Kidney (tissue), 14 donors: Measurements from ENCODE around the gene THSD4. TPM values are rescaled to one million over a fixed set of nuclear protein-coding genes. Genes with fewer than 3 reads are reported as not detected.

Experiments used
- DNase-seq, 5 donors: peaks; one replicate each; pipeline ENCODE4 v3.0.0-alpha.2; 2013 to 2020
- FAIRE-seq: peaks from 2 replicates; lab custom pipeline; 2012; peaks lifted over from hg19 to GRCh38; lab: Jason Lieb, UNC
- H3K27ac ChIP-seq, 2 donors: one replicate each; pipeline ENCODE4 v1.7.0; 2013; ENCODE audit warnings: low read depth in 2 of 2, low read length in 2 of 2, inconsistent platforms in 1 of 2
- H3K27me3 ChIP-seq: one replicate; pipeline ENCODE4 v1.7.1; 2013; ENCODE audit warnings: low read length, inconsistent platforms; ENCODE audit not compliant: control insufficient read depth, insufficient read depth
- H3K36me3 ChIP-seq, 3 donors: one replicate each; pipeline versions ENCODE4 v1.7.0 to v1.7.1; 2013; ENCODE audit warnings: low read length in 3 of 3, control low read depth in 1 of 3, inconsistent platforms in 1 of 3; ENCODE audit not compliant: insufficient read depth in 3 of 3, control insufficient read depth in 2 of 3
- H3K4me1 ChIP-seq, 3 donors: one replicate each; pipeline versions ENCODE4 v1.7.0 to v1.7.1; 2013; ENCODE audit warnings: low read length in 3 of 3, inconsistent platforms in 1 of 3, low read depth in 1 of 3; ENCODE audit not compliant: control insufficient read depth in 2 of 3, insufficient read depth in 2 of 3
- H3K4me3 ChIP-seq, 3 donors: one replicate each; pipeline versions ENCODE4 v1.7.0 to v1.8.1; 2013; ENCODE audit warnings: low read length in 3 of 3, control low read depth in 1 of 3, inconsistent platforms in 1 of 3
- H3K9ac ChIP-seq, 3 donors: one replicate each; pipeline versions ENCODE4 v1.7.0 to v1.7.1; 2013; ENCODE audit warnings: low read length in 3 of 3, control low read depth in 1 of 3, inconsistent platforms in 1 of 3
- H3K9me3 ChIP-seq, 3 donors: one replicate each; pipeline versions ENCODE4 v1.7.0 to v1.7.1; 2013; ENCODE audit warnings: low read length in 3 of 3, control low read depth in 1 of 3, inconsistent platforms in 1 of 3; ENCODE audit not compliant: control insufficient read depth in 2 of 3, insufficient read depth in 1 of 3
- CTCF ChIP-seq: IDR thresholded peaks from 3 replicates; pipeline ENCODE4 v1.5.1; 2012; ENCODE audit warnings: mild to moderate bottlenecking, moderate library complexity, borderline replicate concordance; ENCODE audit not compliant: insufficient read depth; ENCODE audit errors: extremely low read depth
- intact Hi-C: fragments of 100-400 bp; cut with DNase I; formaldehyde crosslinking; loops from one replicate; pipeline ENCODE4 v1.11.1; 2022
- polyA plus RNA-seq: library from polyadenylated mRNA; stranded (reverse); fragments of 350-450 nt; fragmentation: Illumina TruSeq; extraction: RNeasy Lipid Tissue Mini Kit (QIAGEN cat#74804); gene quantifications from one replicate; pipeline ENCODE4 v1.2.3, GENCODE V29; 2014; ENCODE audit warnings: low read depth, low replicate concordance; ENCODE audit not compliant: insufficient read depth
- total RNA-seq: library from RNA; stranded (reverse); fragmentation: NEBNext Ultra II Directional; extraction: Animal tissue kit (Norgen Biotek cat#: 25700); gene quantifications from one replicate; pipeline ENCODE4 v1.2.1, GENCODE V29; 2021
- donor health status: control.
- donor health status: control.
- donor health status: control.
- donor health status: control.
- donor health status: control.
- donor health status: DM: yes; HTN: yes; CAD: no.
- donor health status: Normal renal cell carcinoma (clear cell type).

Gene THSD4
- total and polyA plus RNA-seq, 2 donors from 2014 or later, result 9.4 to 36.3 TPM

GRCh38 chr15:71189718-71190117 lies 74.4 kb downstream of the THSD4 start:
- Histone ChIP-seq H3K27me3 (no peaks in the 10 kb centered on the region), H3K36me3 (no peaks in the 10 kb centered on the region), H3K9me3 (no peaks in the 10 kb centered on the region), H3K27ac (no peak overlapping the region), H3K9ac (no peak overlapping the region), H3K4me1 (no peaks in the 10 kb centered on the region), H3K4me3 (no peak overlapping the region)
- FAIRE-seq, result no peak
- intact Hi-C loops, result no loop called here
- no peak for TF ChIP-seq CTCF
- no peak for DNase-seq

DNA sequence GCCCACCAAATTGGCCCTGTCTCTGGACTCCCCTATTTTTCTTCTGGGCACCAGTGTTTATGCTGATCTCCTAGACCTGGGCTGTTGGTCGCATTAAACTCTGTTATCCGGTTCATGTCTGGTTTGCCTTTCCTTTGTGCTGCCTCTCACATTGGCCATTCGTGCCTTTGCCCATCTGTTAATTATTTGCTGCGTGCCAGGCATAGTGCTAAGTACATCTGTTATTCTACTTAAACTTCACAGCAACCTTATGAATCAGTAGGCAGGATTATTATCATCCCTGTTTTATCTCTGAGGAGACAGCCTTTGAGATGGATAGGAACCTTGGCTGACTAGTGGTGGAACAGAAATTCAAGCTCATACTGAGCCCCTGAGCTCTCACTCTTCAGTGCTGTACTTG lies 76.0 kb downstream of the THSD4 start:
- TF ChIP-seq CTCF, result no peak
- H3K9me3 ChIP-seq, result no peaks in the 10 kb centered on the region

GRCh38 chr15:71192816-71193215 lies 77.5 kb downstream of the THSD4 start:
- no peaks in the 10 kb centered on the region for H3K27me3 ChIP-seq
- TF ChIP-seq CTCF, result no peak
- H3K4me3 ChIP-seq, result no peak overlapping the region
- H3K27ac ChIP-seq, result no peak overlapping the region
- no peak overlapping the region for H3K9ac ChIP-seq
- H3K4me1 ChIP-seq, result no peaks in the 10 kb centered on the region
- FAIRE-seq (no peak), DNase-seq (no peak)
- H3K9me3 ChIP-seq, result no peaks in the 10 kb centered on the region
- intact Hi-C loops, result no loop called here
- no peaks in the 10 kb centered on the region for H3K36me3 ChIP-seq

More for the DNA sequence above, 76.0 kb downstream of the THSD4 start:
- H3K36me3 ChIP-seq, result no peaks in the 10 kb centered on the region
- intact Hi-C loops, result no loop called here
- FAIRE-seq, result no peak
- H3K27ac ChIP-seq, result no peak overlapping the region
- no peaks in the 10 kb centered on the region for H3K27me3 ChIP-seq
- no peak overlapping the region for H3K4me3 ChIP-seq
- no peak for DNase-seq
- no peak overlapping the region for H3K9ac ChIP-seq
- no peaks in the 10 kb centered on the region for H3K4me1 ChIP-seq

GRCh38 chr15:71194286-71194685 lies 79.0 kb downstream of the THSD4 start:
- Histone ChIP-seq H3K4me3 (no peak overlapping the region), H3K27ac (no peak overlapping the region), H3K9ac (no peak overlapping the region), H3K27me3 (no peaks in the 10 kb centered on the region), H3K4me1 (peaks cover 0 to 3% (median 0%) of the 10 kb centered on the region in 3 donors), H3K9me3 (no peaks in the 10 kb centered on the region), H3K36me3 (no peaks in the 10 kb centered on the region)
- no peak for DNase-seq
- FAIRE-seq, result no peak
- intact Hi-C loops, result no loop called here
- no peak for TF ChIP-seq CTCF
